ENCODE results near the gene FNBP1.

Gene FNBP1

GRCh38 chr9:129954868-129955550 lies 88.0 kb downstream of the FNBP1 start:
- Histone ChIP-seq H3K9me3 (ENCODE audit: insufficient read depth, low read length) (no peaks in the 10 kb centered on the region), H3K4me2 (ENCODE audit: low read depth, low read length, poor library complexity, severe bottlenecking) (no peak overlapping the region), H3K36me3 (ENCODE audit: low read length) (peaks cover 46% of the 10 kb centered on the region), H3K9me2 (replicated peaks; ENCODE audit: insufficient read depth, low read length) (no peaks in the 10 kb centered on the region), H3K27ac (ENCODE audit: low read depth, low read length) (no peak overlapping the region), H3F3A (ENCODE audit: insufficient read depth) (peaks cover 12% of the 10 kb centered on the region; the same call in 1 of the 2 replicates), H4K20me1 (ENCODE audit: low read depth, low read length) (no peaks in the 10 kb centered on the region), H3K4me3 (ENCODE audit: insufficient read depth, low read length, poor library complexity, severe bottlenecking) (no peak overlapping the region), H3K9ac (ENCODE audit: low read length) (no peak overlapping the region), H3K79me2 (ENCODE audit: insufficient read depth, low read length) (peaks cover 15% of the 10 kb centered on the region), H2AFZ (ENCODE audit: low read depth, low read length, severe bottlenecking) (no peak overlapping the region), H3K27me3 (ENCODE audit: low read length) (no peaks in the 10 kb centered on the region)
- TF ChIP-seq CTCF (IDR thresholded peaks at IDR 0.05; ENCODE audit: insufficient read depth, low read length, poor library complexity, severe bottlenecking) (no peak), EZH2phosphoT487 (conservative IDR thresholded peaks at IDR 0.05; ENCODE audit: low read length) (no peak)

GRCh38 chr9:129953736-129954135 lies 89.3 kb downstream of the FNBP1 start:
- Histone ChIP-seq H3K27ac (ENCODE audit: low read depth, low read length) (no peak overlapping the region), H3K36me3 (ENCODE audit: low read length) (peaks cover 46% of the 10 kb centered on the region), H3F3A (ENCODE audit: insufficient read depth) (peaks cover 12% of the 10 kb centered on the region; the same call in 1 of the 2 replicates), H3K79me2 (ENCODE audit: insufficient read depth, low read length) (peaks cover 17% of the 10 kb centered on the region; the same call in 1 of the 2 replicates), H2AFZ (ENCODE audit: low read depth, low read length, severe bottlenecking) (no peak overlapping the region), H3K9me3 (ENCODE audit: insufficient read depth, low read length) (no peaks in the 10 kb centered on the region), H4K20me1 (ENCODE audit: low read depth, low read length) (no peaks in the 10 kb centered on the region), H3K4me3 (ENCODE audit: insufficient read depth, low read length, poor library complexity, severe bottlenecking) (no peak overlapping the region), H3K27me3 (ENCODE audit: low read length) (no peaks in the 10 kb centered on the region), H3K9ac (ENCODE audit: low read length) (no peak overlapping the region), H3K4me2 (ENCODE audit: low read depth, low read length, poor library complexity, severe bottlenecking) (no peak overlapping the region), H3K9me2 (replicated peaks; ENCODE audit: insufficient read depth, low read length) (no peaks in the 10 kb centered on the region)
- no peak for TF ChIP-seq EZH2phosphoT487 (conservative IDR thresholded peaks at IDR 0.05; ENCODE audit: low read length)
- TF ChIP-seq CTCF (IDR thresholded peaks at IDR 0.05; ENCODE audit: insufficient read depth, low read length, poor library complexity, severe bottlenecking): no peak

- Histone ChIP-seq H3K9ac (ENCODE audit: low read length) (no peak overlapping the region), H3K4me3 (ENCODE audit: insufficient read depth, low read length, poor library complexity, severe bottlenecking) (no peak overlapping the region), H3K9me3 (ENCODE audit: insufficient read depth, low read length) (no peaks in the 10 kb centered on the region), H3K27ac (ENCODE audit: low read depth, low read length) (no peak overlapping the region), H3K36me3 (ENCODE audit: low read length) (peaks cover 34% of the 10 kb centered on the region), H3F3A (ENCODE audit: insufficient read depth) (peaks cover 9% of the 10 kb centered on the region; the same call in 1 of the 2 replicates), H3K79me2 (ENCODE audit: insufficient read depth, low read length) (peaks cover 17% of the 10 kb centered on the region; the same call in 1 of the 2 replicates), H3K27me3 (ENCODE audit: low read length) (no peaks in the 10 kb centered on the region), H4K20me1 (ENCODE audit: low read depth, low read length) (no peaks in the 10 kb centered on the region), H3K9me2 (replicated peaks; ENCODE audit: insufficient read depth, low read length) (no peaks in the 10 kb centered on the region), H3K4me2 (ENCODE audit: low read depth, low read length, poor library complexity, severe bottlenecking) (no peak overlapping the region), H2AFZ (ENCODE audit: low read depth, low read length, severe bottlenecking) (no peak overlapping the region)
- TF ChIP-seq EZH2phosphoT487 (conservative IDR thresholded peaks at IDR 0.05; ENCODE audit: low read length) (no peak), CTCF (IDR thresholded peaks at IDR 0.05; ENCODE audit: insufficient read depth, low read length, poor library complexity, severe bottlenecking) (no peak)
Measured at GRCh38 chr9:129952337-129952736, 90.7 kb downstream of the FNBP1 start.
